Endothelial cell of hepatic sinusoid (primary cell): ENCODE measurements around the gene INTS7.
"Not testable (repeated sequence)": the region's sequence is repeated elsewhere in the genome, so short reads cannot be mapped to it uniquely, and the experiment has no call there.

Experiments used
- in situ Hi-C: cut with HindIII; loops from 2 replicates; pipeline ENCODE4 v1.10.0; 2017; ENCODE audit warnings: low sequenced_read_pairs

INTS7 gene

DNA sequence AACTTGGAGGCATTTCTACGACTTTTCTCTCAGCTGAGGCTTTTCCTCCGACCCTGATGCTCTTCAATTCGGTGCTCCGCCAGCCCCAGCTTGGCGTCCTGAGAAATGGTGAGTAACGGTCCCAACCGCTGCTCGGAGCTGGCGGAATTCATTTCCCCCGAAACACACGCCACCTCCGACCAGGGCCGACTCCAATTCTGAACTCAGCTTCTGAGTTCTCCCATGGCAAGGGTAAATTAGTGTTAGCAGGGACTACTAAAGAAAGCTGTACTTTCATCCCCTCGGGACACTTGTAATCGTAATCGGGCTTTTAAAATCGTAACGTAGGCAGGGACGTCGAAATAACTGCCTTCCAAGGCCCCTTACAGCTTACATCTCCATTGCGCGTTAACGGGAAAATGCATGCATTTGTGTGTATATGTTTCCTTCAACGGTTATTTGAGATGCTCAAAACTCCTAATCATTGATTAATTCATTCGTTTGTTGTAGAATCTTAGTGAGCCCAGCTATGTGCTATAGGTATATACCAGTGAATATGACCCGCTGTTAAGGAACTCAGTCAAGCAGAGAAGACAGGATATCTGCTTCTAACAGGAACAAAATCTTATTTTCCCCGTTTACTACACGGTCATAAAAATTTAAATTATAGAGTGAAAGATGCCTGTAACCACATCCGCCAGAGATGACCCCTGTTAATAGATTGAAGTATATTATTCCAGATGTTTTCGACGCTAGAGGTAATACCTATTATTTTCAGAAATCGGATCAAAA, 663 bp upstream of the INTS7 start:
- in situ Hi-C loops: no loop called here

DNA sequence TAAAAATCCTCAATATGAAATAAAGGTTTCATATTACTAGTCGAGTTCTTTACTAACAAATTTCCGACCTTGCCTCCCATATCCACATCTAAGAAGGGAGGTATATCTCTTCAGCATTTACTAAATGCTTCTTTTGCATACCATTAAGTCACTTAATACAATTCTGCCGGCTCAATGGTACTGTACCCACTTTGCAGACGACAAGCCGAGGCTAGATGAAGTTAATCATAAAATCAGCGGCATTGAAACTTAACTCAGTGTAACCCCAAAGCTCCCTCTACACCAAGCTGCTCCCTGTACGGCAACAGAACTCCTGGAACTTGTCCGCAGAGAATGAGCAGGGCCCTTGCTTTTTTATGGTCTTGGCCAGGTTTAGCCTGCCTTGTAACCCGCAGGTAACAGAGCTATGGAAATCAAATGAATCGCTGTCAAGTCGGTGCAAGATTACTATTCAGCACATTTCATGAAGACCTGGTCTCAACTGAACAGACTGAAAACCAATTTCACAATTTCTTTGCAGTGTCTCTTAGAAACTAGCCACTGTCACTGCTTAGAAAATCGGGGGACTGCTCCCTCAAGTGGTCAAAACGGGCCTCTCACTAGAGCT, 738 bp downstream of the INTS7 start:
- in situ Hi-C loops: no loop called here

DNA sequence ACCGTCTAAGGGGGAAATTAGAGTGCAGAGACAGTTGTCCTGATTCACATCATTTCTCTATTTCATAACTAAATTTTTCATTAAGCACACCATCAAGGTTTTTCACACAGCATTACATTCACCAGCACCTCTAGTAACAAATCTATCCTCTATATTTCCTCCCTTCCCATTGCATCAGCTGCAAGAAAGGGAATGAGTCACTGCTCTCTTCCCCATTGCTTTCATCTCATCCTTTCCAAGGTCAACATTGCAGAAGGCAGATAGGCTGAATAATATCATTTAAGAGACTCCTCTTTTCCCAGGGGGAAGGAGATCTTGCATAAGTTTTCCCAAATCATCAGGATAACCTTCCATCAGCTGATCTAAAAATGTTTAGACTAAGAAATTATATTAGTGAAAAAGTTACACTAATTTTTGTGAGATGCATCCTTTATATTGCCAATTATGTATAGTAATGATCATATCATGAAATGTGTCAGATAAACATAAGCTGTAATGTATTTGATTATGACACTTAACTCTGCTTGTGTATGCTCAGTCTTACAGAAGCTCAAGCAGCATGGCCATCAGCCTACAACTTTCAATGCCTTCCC, 4.3 kb downstream of the INTS7 start:
- in situ Hi-C loops: no loop called here

DNA sequence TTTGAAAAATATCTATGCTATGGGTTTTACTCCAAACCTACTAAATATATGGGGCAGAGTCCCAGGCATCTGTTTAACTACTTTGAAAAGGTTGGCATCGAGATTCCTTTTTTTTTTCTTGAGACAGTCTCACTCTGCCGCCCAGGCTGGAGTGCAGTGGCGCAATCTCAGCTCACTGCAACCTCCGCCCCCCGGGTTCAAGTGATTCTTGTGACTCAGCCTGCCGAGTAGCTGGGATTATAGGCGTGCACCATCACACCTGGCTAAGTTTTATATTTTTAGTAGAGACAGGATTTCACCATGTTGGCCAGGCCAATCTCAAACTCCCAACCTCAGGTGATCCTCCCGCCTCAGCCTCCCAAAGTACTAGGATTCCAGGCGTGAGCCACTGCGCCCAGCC, 7.6 kb downstream of the INTS7 start:
- in situ Hi-C loops: not testable (repeated sequence)

DNA sequence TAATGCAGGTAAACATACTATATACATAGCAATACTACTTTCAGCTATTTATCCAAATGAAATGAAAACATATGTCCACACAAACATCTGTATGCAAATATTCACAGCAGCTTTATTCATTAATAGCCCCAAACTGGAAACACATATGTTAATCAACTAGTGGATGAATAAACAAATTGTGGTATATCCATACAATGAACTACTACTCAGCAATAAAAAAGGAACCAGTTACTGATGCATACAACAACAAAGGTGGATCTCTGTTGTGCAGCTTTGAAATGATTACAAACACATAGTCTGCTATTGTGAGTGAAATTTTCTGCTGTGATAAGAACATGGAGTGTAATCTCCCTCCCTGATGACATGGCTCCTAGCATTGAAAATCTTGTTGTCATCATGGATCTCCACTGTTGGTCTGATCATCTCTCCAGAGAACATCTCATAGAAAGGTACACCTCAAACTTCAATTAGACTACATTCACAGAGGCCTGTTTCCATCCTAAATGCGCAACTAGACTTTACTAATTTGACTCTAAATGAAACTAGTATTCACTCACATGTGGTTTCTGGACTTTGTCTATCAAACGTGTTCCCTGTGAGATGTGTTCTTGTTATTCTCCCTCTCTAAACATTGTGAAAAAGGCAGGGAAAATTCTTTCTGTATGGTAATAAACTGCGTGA, 10.7 kb downstream of the INTS7 start:
- in situ Hi-C loops: no loop called here

DNA sequence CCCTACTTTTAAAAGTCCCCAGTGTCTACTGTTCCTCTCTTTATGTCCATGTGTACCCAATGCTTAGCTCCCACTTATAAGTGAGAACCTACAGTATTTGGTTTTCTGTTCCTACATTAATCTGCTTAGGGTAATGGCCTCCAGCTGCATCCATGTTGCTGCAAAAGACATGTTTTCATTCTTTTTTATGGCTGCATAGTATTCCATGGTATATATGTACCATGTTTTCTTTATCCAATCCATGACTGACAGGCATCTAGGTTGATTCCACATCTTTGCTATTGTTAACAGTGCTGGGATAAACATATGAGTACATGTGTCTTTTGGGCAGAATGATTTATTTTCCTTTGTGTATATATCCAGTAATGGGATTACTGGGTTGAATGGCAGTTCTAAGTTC, 12.4 kb downstream of the INTS7 start:
- in situ Hi-C loops: not testable (repeated sequence)

DNA sequence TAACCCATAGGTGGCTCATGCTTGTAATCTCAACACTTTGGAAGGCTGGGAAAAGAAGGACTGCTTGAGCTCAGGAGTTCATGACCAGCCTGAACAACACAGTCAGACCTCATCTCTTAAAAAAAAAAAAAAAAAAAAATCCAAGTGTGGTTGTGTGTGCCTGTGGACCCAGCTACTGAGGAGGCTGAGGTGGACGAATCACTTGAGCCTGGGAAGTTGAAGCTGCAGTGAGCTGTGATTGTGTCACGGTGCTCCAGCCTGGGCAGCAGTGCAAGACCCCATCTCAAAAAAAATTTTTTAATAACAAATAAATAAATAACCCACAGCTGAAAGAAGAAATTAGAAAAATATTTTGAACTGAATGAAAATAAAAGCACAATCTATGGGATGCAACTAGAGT, 13.8 kb downstream of the INTS7 start:
- in situ Hi-C loops: no loop called here

DNA sequence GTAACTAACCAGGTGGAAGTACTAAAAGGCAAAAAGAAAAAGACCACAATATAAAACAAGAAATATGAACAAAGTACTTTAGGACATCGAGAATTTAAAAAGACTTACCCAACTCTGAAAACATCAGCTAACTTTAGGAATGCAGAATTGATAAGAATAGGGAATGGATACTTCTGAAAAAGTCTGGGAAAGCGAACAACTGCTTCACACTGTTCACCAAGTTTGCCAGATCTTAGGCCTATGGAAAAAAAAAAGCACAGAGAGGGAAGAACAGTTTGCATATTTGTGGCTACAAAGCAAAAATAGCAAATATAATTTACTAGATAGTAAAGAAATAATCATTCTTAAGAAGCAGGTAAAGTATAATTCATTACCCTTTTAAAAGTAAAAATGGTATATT, 14.4 kb downstream of the INTS7 start:
- in situ Hi-C loops: no loop called here

DNA sequence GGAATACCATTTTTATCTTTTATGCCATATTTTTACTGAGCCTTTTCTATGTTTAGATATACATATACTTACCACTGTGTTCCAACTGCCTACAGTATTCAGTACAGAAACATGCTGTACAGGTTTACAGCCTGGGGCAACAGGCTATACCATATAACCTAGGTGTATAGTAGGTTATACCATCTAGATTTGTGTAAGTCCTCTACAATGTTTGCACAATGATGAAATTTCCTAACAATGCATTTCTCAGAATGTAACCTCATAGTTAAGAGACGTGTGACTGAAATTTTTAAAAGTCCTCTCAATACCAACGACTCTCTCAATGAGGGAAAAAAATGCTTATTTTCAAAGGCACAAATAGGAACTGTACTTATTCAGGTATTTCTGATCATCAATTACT, 21.7 kb downstream of the INTS7 start:
- in situ Hi-C loops: no loop called here

DNA sequence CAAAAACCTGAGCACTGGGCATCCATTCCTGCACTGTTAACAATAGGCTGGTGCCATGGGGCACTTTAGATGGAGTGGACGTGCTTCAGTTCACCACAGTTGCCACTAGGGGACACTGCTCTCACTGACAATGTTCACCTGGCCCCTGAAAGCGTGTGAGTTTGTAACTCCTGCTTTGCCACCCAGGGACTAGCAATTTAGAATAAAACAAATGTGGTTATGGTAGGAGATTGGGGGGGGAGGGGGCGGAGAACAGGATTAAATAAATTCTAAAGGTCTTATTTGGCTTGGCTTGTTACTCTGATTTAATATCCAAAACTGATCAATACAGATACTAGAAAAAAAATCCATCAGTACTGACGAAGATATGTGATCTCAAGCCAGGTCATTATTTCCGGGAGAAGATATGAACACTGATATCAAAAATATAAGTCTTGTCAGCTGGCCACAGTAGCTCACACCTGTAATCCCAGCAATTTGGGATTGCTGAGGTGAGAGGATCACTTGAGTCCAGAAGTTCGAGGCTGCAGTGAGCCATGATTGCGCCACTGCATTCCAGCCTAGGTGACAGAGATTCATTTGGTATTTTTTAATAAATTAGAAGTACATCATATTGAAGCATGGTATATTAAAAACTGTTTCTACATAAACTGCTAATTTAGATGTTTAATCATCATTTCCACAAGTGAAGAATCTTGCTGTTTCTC, 23.2 kb downstream of the INTS7 start:
- in situ Hi-C loops: no loop called here

DNA sequence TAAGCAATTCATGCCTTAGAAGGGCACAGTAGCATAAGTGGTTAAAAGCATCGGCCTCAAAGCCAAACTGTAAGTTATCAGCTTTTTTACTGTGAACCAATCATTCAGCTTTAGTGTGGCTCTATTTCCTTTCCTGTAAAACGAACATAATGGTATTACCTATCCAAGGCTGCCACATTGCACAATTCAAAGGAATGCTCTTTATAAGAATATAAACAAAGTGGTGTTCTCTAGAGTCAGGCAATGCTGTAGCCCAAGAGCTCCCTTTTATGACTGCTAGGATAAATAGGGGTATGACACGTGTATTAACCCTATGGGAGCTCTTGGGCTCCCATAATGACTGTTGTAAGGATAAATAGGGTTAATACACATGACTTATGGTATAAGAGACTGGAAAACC, 25.4 kb downstream of the INTS7 start:
- in situ Hi-C loops: no loop called here

DNA sequence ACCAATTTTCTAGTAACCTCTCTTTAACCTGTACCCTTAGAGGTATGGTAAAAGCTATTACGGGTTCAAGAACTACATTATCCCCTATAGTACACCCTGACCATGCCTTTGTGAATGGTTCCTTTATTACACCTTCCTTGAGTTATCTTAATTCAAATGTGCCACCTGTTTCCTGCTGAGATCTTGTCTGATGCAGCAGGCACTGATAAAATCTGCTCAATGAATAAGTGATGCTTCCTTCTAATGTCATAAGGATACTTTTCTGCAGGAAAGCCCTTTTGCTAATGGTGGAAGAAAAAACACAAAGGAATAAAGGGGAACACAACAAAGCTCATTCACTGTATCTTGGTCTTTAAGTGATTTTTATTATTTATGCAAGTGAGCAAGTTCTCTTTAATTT, 25.8 kb downstream of the INTS7 start:
- in situ Hi-C loops: no loop called here

DNA sequence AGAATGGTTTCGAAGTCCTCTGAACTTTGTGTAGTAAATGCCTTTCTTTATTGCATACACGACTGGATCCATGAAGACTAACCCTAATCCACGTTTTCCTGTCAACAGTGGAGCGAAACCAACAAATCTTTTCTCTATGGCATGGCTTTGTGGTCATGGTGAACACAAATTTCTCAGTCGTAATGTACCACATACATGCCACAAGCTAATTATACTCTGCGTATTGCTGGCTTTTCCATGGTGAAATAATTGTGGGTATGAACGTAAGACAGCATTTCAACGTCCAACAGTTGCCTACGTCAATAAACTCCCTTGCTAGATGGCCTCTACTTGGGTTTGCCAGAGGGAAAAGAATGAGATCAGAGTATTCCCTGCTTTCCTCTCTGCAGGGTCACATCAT, 27.5 kb downstream of the INTS7 start:
- in situ Hi-C loops: no loop called here

DNA sequence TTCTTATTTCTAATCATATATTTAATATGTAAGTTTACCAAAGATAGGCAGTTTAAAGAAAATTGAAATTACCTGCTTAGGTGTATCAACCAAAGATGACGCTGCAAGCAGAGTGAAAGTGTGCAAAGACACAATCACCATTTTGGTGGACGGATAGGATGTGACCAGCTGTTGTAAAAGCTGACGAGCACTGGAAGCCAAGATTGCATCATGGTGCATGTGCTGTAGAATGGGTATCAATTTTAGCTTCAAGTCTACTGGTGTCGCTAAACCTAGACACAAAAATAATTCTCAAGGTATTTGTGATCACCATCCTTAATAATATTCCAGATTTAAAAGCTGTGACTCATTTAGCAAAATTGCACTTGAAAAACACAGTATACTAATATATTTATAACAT, 28.2 kb downstream of the INTS7 start:
- in situ Hi-C loops: no loop called here

DNA sequence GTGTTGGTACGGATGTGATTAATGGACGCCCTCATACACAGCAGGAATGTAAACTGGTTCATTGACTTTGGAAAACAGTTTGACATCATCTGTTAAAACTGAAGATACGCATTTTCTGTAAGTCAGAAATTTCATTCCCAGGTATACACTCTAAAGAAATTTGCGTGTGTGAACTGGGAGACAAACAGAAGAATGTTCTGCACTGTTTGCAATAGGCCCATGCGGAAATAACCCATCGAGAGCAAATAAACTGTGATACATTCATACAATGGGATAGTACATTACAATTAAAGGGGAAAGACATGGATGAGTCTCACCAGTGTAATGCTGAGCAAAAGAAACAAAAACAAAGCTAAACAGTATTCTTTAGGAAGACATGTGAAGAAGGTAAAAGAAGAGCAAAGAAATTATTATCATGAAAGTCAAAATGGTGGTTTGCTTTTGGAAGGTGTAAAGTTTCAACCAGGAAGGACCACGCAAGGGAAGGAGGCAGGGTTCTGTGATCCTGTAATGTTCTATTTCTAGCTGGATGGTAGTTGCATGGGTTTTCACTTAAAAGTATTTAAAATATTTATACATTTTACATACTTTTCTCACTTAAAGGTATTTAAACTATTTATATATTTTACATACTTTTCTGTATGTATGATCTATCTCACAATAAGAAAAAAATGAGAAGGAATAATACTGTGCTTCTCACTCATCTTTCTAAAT, 30.3 kb downstream of the INTS7 start:
- in situ Hi-C loops: no loop called here

DNA sequence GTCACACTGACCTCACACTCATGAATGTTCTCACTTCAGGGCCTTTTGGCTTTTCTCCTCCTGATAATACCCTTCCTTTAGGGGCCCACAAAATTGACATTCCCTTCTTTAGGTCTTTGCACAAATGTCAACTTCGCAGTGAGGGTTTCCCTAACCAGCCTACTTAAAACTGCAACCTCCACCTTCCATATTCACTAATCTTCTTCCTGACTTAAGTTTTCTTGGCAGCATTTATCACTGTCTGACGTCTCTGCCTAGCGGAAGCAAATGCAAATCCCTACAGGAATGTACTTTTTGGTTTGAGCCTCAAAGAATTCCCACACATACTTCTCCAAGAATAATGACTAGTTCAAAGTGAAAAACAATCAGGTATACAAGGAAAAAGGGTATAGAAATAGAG, 32.8 kb downstream of the INTS7 start:
- in situ Hi-C loops: no loop called here

DNA sequence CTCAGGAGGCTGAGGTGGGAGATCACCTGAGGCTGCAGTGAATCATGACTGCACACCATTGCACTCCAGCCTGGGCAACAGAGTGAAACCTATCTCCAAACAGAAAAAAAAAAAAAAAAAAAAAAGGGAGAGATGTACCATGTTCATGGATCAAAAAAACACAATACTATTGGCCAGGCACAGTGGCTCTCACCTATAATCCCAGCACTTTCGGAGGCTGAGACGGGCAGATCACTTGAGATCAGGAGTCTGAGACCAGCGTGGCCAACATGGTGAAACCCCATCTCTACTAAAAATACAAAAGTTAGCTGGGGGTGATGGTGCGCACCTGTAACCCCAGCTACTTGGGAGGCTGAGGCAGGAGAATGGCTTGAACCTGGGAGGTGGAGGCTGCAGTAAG, 37.9 kb downstream of the INTS7 start:
- in situ Hi-C loops: not testable (repeated sequence)

DNA sequence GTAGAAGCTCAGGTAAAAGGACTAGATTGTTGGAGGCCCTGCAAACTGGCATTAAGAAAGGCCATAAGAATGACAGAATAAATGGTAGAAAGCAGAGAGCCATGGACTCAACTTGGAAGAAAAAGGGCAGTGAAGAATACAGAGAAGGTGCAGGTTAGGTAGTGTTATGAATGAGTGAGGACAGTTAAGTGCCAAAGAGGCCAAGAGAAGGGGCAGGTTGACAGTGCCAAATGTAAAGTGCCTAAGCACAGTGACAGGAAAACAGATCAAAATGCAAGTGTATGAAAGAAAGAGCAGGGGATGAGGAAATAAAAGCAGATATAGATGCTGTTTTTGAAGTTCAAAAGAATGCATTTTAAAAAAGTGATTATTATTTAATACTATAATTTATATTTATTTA, 43.7 kb downstream of the INTS7 start:
- in situ Hi-C loops: no loop called here

DNA sequence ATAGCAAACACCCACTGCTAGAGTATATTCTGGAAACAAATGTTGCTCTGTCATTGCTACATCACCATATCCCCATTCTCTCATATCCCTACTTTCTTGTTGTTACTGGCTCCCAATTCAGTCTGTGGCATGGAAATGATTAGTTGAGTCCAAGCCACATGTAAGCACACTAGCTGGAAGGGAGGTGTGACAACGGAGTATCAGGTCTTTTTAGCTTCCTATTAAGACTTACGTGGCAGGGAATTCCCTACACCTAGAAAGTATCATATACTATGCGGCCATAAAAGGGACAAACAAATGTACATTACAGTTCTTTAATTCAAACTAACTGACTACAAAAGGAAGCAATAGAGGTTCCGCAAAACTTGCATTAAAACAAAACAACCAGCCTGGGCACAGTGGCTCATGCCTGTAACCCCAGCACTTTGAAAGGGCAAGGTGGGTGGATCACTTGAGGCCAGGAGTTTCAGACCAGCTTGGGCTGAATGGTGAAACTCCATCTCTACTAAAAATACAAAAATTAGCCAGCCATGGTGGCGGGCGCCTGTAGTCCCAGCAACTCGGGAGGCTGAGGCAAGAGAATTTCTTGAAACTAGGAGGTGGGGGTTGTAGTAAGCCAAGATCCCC, 48.6 kb downstream of the INTS7 start:
- in situ Hi-C loops: no loop called here

DNA sequence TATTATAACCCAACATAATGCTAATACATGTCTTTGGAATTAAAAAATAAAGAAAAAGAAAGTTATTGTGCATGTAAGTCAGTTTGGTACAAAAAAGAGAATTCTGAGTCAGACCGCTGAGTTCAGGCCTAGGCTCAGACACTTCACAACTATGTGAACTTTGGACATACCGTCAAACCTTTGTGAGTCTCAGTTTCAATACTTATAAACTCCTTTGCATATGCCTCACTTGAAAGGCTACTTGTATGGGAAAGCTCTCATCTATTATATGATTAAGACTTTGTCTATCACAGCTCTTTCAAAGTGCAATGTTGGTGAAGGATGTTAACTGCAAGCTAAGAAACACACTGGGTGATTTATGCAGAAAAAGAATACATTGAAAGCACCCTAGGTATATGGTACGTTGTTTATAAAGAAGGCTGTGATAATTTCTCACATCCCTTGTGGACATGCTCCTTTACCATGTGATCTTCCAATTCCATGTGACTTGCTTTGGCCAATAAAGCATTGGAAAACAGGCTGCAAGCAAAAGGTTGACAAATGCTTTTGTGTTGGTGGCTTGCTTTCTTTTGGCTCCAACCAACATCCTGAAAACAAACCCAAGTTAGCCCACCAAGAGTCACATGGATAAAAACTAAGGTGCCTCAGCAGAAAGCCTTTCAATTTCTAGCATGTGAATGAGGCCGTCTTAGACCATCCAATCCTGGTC, 49.6 kb downstream of the INTS7 start:
- in situ Hi-C loops: no loop called here
